ENCODE data around the gene ANKRD39.

DNA sequence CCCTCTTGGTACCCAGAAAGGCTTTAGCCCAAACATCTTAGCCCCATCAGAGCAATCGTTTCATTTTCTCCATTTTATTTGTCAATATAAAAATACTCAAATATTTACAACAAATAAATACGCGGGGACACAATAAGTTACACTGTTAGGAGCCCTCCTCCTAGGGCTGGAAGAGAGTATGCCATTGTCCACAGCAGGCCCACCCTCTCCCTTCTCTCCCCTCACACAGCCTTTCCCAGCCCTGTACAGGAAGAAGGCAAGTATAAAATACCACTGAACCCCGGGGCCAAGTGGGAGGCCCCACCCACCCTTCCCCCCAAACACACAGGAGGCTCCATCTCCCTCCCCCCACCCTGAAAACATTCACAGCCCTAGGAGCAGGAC lies 1.9 kb upstream of the ANKRD39 start:
- TF ChIP-seq, protein P1, sequence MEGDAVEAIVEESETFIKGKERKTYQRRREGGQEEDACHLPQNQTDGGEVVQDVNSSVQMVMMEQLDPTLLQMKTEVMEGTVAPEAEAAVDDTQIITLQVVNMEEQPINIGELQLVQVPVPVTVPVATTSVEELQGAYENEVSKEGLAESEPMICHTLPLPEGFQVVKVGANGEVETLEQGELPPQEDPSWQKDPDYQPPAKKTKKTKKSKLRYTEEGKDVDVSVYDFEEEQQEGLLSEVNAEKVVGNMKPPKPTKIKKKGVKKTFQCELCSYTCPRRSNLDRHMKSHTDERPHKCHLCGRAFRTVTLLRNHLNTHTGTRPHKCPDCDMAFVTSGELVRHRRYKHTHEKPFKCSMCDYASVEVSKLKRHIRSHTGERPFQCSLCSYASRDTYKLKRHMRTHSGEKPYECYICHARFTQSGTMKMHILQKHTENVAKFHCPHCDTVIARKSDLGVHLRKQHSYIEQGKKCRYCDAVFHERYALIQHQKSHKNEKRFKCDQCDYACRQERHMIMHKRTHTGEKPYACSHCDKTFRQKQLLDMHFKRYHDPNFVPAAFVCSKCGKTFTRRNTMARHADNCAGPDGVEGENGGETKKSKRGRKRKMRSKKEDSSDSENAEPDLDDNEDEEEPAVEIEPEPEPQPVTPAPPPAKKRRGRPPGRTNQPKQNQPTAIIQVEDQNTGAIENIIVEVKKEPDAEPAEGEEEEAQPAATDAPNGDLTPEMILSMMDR (IDR thresholded peaks at IDR 0.05), result no peak
- TF ChIP-seq POLR2A (IDR thresholded peaks at IDR 0.05) (no peak), POLR2AphosphoS5 (IDR thresholded peaks at IDR 0.05) (no peak)
